HEK293 (cell line): ENCODE data around the gene ESRRA.

Source experiments
- CTCF ChIA-PET: fragments of 350-600 bp; formaldehyde crosslinking; extraction: SDS; loops from one replicate; lab custom pipeline; 2021; ENCODE audit warnings: antibody characterized with exemption; lab: Yijun Ruan, JAX
- POLR2A ChIA-PET: fragments of 300-600 bp; formaldehyde crosslinking; extraction: SDS; loops from one replicate; lab custom pipeline; 2020; ENCODE audit warnings: antibody characterized with exemption, inconsistent platforms; lab: Yijun Ruan, JAX
- H3K27ac ChIP-seq: fragments of 200-500 bp; sonication (Bioruptor generic); 2 replicates; pipeline ENCODE4 v1.5.1; 2014; ENCODE audit warnings: low read depth, low read length, control low read depth, inconsistent platforms; ENCODE audit errors: extremely low read depth
- H3K36me3 ChIP-seq, 2 experiments: fragments of 200-500 bp in 1 of 2; sonication (Bioruptor generic) in 1 of 2; 1 replicate in 1 of 2; 2 replicates in 1 of 2; pipeline ENCODE4 v1.5.1; 2014 to 2017; ENCODE audit warnings: inconsistent platforms in 2 of 2, low read length in 2 of 2; ENCODE audit not compliant: control insufficient read depth in 2 of 2, insufficient read depth in 1 of 2
- H3K4me1 ChIP-seq: fragments of 200-500 bp; sonication (Bioruptor generic); 2 replicates; pipeline ENCODE4 v1.5.1; 2014; ENCODE audit warnings: mild to moderate bottlenecking, low read length, inconsistent platforms; ENCODE audit not compliant: control insufficient read depth, insufficient read depth
- H3K4me3 ChIP-seq: 2 replicates; pipeline ENCODE4 v1.5.1; 2011; ENCODE audit warnings: low read depth, mild to moderate bottlenecking, control low read depth, low read length, moderate library complexity
- H3K9me3 ChIP-seq: fragments of 200-500 bp; sonication (Bioruptor generic); 2 replicates; pipeline ENCODE4 v1.5.1; 2014; ENCODE audit warnings: low read depth, low read length, inconsistent platforms; ENCODE audit not compliant: control insufficient read depth, insufficient read depth
- BCL11A ChIP-seq: fragments of 450-650 bp; formaldehyde crosslinking; IDR thresholded peaks from 2 replicates; pipeline ENCODE4 v1.5.1; 2016; ENCODE audit warnings: low read depth, missing biosample characterization, missing genetic modification characterization
- BCL11B ChIP-seq: fragments of 450-650 bp; formaldehyde crosslinking; IDR thresholded peaks from 2 replicates; pipeline ENCODE4 v1.5.1; 2016; ENCODE audit warnings: low read depth, missing biosample characterization, missing genetic modification characterization
- GLI4 ChIP-seq: fragments of 450-650 bp; formaldehyde crosslinking; IDR thresholded peaks from 2 replicates; pipeline ENCODE4 v1.5.1; 2016; ENCODE audit warnings: missing biosample characterization, missing genetic modification characterization
- HOXD13 ChIP-seq: sonication (generic); formaldehyde crosslinking; IDR thresholded peaks from 2 replicates; pipeline ENCODE4 v1.8.0; 2022; ENCODE audit warnings: missing genetic modification reagents, borderline replicate concordance
- KLF16 ChIP-seq: fragments of 450-650 bp; formaldehyde crosslinking; IDR thresholded peaks from 2 replicates; pipeline ENCODE4 v1.5.1; 2017; ENCODE audit warnings: missing biosample characterization, missing genetic modification characterization
- OVOL3 ChIP-seq: fragments of 450-650 bp; formaldehyde crosslinking; IDR thresholded peaks from 2 replicates; pipeline ENCODE4 v1.5.1; 2016; ENCODE audit warnings: missing biosample characterization, missing genetic modification characterization
- WT1 ChIP-seq: fragments of 450-650 bp; formaldehyde crosslinking; IDR thresholded peaks from 2 replicates; pipeline ENCODE4 v1.5.1; 2016; ENCODE audit warnings: missing biosample characterization, missing genetic modification characterization
- ZBTB7A ChIP-seq: fragments of 450-650 bp; formaldehyde crosslinking; IDR thresholded peaks from 2 replicates; pipeline ENCODE4 v1.5.1; 2016; ENCODE audit warnings: low read depth, missing biosample characterization, missing genetic modification characterization
- ZEB2 ChIP-seq: fragments of 450-650 bp; formaldehyde crosslinking; IDR thresholded peaks from 2 replicates; pipeline ENCODE4 v1.5.1; 2016; ENCODE audit warnings: missing biosample characterization, missing genetic modification characterization
- ZFP41 ChIP-seq: fragments of 450-650 bp; formaldehyde crosslinking; IDR thresholded peaks from 2 replicates; pipeline ENCODE4 v1.5.1; 2016; ENCODE audit warnings: missing biosample characterization, missing genetic modification characterization, borderline replicate concordance
- ZNF155 ChIP-seq: fragments of 450-650 bp; formaldehyde crosslinking; IDR thresholded peaks from 2 replicates; pipeline ENCODE4 v1.5.1; 2016; ENCODE audit warnings: missing biosample characterization, missing genetic modification characterization
- ZNF16 ChIP-seq: fragments of 450-650 bp; formaldehyde crosslinking; IDR thresholded peaks from 2 replicates; pipeline ENCODE4 v1.5.1; 2016; ENCODE audit warnings: low read depth, missing biosample characterization, missing genetic modification characterization
- ZNF221 ChIP-seq: fragments of 450-650 bp; formaldehyde crosslinking; IDR thresholded peaks from 2 replicates; pipeline ENCODE4 v1.5.1; 2017; ENCODE audit warnings: missing biosample characterization, missing genetic modification characterization, borderline replicate concordance
- ZNF48 ChIP-seq: fragments of 450-650 bp; formaldehyde crosslinking; IDR thresholded peaks from 2 replicates; pipeline ENCODE4 v1.5.1; 2016; ENCODE audit warnings: missing biosample characterization, missing genetic modification characterization
- ZNF549 ChIP-seq: fragments of 450-650 bp; IDR thresholded peaks from 2 replicates; pipeline ENCODE4 v1.5.1; 2018; ENCODE audit warnings: missing biosample characterization, missing genetic modification characterization, mild to moderate bottlenecking, inconsistent platforms, moderate library complexity
- ZNF645 ChIP-seq: fragments of 450-650 bp; formaldehyde crosslinking; IDR thresholded peaks from 2 replicates; pipeline ENCODE4; 2016; ENCODE audit warnings: missing biosample characterization, missing genetic modification characterization
- ZNF670 ChIP-seq: fragments of 450-650 bp; formaldehyde crosslinking; IDR thresholded peaks from 2 replicates; pipeline ENCODE4 v1.5.1; 2016; ENCODE audit warnings: missing biosample characterization, missing genetic modification characterization, low read depth
- ZNF768 ChIP-seq: fragments of 450-650 bp; formaldehyde crosslinking; IDR thresholded peaks from 2 replicates; pipeline ENCODE4 v1.5.1; 2018; ENCODE audit warnings: missing biosample characterization, mild to moderate bottlenecking, missing genetic modification characterization
- ZSCAN30 ChIP-seq: fragments of 450-650 bp; IDR thresholded peaks from 2 replicates; pipeline ENCODE4 v1.5.1; 2018; ENCODE audit warnings: missing biosample characterization, mild to moderate bottlenecking, missing genetic modification characterization, moderate library complexity
- TF ChIP-seq, protein P1 (sequence below): fragments of 450-650 bp; formaldehyde crosslinking; IDR thresholded peaks from 2 replicates; pipeline ENCODE4 v1.5.1; 2016; ENCODE audit warnings: missing biosample characterization, missing genetic modification characterization
- TF ChIP-seq, protein P2 (sequence below): fragments of 450-650 bp; formaldehyde crosslinking; IDR thresholded peaks from 2 replicates; pipeline ENCODE4 v1.5.1; 2017; ENCODE audit warnings: missing biosample characterization, missing genetic modification characterization

Gene ESRRA

GRCh38 chr11:64258946-64259532 is 46.3 kb upstream of the ESRRA start:
- H3K27ac ChIP-seq: no peak overlapping the region
- H3K4me1 ChIP-seq: no peaks in the 10 kb centered on the region; the same call in 1 of the 2 replicates
- ChIA-PET POLR2A (interaction anchor here (0.8 to 1.6 kb wide), 3 partner anchors 9 to 16 kb away, joined by 3 to 4 read pairs (median 4); no protein-coding TSS in a partner anchor), CTCF (interaction anchor here (0.7 kb wide), 1 partner anchor 1351 kb away, joined by 5 read pairs; no protein-coding TSS in a partner anchor)
- TF ChIP-seq ZSCAN30 (tag by site-specific recombination) (no peak), ZNF670 (tag by site-specific recombination) (no peak), ZNF768 (no peak), OVOL3 (no peak), ZNF221 (tag by site-specific recombination) (no peak), ZFP41 (tag by site-specific recombination) (no peak), GLI4 (tag by site-specific recombination) (no peak), ZNF48 (tag by site-specific recombination) (no peak), KLF16 (tag by site-specific recombination) (no peak), WT1 (no peak), ZNF155 (tag by site-specific recombination) (no peak), HOXD13 (CRISPR knock-in tag) (no peak), ZBTB7A (no peak), ZNF549 (tag by site-specific recombination) (no peak), ZNF645 (tag by site-specific recombination) (no peak)
- TF ChIP-seq, protein P1, sequence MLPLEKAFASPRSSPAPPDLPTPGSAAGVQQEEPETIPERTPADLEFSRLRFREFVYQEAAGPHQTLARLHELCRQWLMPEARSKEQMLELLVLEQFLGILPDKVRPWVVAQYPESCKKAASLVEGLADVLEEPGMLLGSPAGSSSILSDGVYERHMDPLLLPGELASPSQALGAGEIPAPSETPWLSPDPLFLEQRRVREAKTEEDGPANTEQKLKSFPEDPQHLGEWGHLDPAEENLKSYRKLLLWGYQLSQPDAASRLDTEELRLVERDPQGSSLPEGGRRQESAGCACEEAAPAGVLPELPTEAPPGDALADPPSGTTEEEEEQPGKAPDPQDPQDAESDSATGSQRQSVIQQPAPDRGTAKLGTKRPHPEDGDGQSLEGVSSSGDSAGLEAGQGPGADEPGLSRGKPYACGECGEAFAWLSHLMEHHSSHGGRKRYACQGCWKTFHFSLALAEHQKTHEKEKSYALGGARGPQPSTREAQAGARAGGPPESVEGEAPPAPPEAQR (tag by site-specific recombination): no peak
- TF ChIP-seq, protein P2, sequence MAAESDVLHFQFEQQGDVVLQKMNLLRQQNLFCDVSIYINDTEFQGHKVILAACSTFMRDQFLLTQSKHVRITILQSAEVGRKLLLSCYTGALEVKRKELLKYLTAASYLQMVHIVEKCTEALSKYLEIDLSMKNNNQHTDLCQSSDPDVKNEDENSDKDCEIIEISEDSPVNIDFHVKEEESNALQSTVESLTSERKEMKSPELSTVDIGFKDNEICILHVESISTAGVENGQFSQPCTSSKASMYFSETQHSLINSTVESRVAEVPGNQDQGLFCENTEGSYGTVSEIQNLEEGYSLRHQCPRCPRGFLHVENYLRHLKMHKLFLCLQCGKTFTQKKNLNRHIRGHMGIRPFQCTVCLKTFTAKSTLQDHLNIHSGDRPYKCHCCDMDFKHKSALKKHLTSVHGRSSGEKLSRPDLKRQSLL: no peak
- no peak overlapping the region for H3K4me3 ChIP-seq
- peaks cover 0 to 83% of the 10 kb centered on the region in 2 experiments; a peak in 2 of 3 replicates for H3K36me3 ChIP-seq
- H3K9me3 ChIP-seq: no peaks in the 10 kb centered on the region

DNA sequence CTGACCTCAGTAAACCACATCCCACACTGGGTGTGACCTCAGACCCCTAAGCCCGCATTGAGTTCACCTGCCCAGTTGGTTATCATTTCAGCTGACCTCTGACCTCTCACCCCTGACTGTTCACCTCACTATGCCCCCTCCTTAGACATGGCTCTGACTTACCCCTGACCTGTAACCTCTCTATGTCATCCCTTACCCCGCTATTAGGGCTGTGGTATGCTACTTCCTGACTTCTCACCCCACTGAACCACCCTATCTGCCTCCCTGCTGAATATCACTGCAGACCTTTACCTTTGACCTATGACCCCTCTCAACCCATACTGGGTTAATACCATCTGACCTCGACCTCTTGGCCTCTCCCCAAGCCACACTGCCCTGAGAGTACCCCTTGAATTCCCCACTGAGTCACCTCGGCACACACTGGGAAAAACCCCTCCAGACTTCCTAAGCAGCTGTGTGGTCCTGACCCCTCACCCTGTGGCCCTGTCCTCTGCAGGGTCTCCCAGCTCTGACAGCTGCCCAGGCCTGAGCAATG is 45.7 kb upstream of the ESRRA start:
- TF ChIP-seq ZEB2 (tag by site-specific recombination): 0 out of 2 replicates have a peak, but pooled peaks have one; percentile 20
- peak; percentile 96 for TF ChIP-seq BCL11A (tag by site-specific recombination)
- TF ChIP-seq ZNF16: no peak
- TF ChIP-seq BCL11B (tag by site-specific recombination): peak; percentile 99
- Histone ChIP-seq H3K36me3 (peaks cover 0 to 83% of the 10 kb centered on the region in 2 experiments; a peak in 2 of 3 replicates), H3K4me1 (no peaks in the 10 kb centered on the region; the same call in 1 of the 2 replicates), H3K27ac (no peak overlapping the region), H3K4me3 (no peak overlapping the region), H3K9me3 (no peaks in the 10 kb centered on the region)
- ChIA-PET CTCF (interaction anchor here (0.7 kb wide), 1 partner anchor 1352 kb away, joined by 5 read pairs; no protein-coding TSS in a partner anchor), POLR2A (no interaction called here)
